Body of pancreas (tissue), 2 donors: ENCODE results near the gene MDM1. TPM values are rescaled to one million over a fixed set of nuclear protein-coding genes. Genes with fewer than 3 reads are reported as not detected.

Source experiments
- total RNA-seq, 2 donors: library from RNA; depleted of rRNA; stranded (reverse); fragments of >200 nt; gene quantifications; one replicate each; pipeline ENCODE4 v1.1.0, GENCODE V29; 2016

Gene MDM1
- total RNA-seq, 2 donors from 2014 or later, result 6.0 to 10.9 TPM

Other genes starting within 250 kb of the MDM1 start
- gene IFNG, start 172.6 kb downstream of the MDM1 start, total RNA-seq, result not detected
- not detected for gene IL26, start 106.6 kb downstream of the MDM1 start, total RNA-seq
- not detected for gene IL22, start 78.8 kb downstream of the MDM1 start, total RNA-seq